Esophagus (tissue), 2 donors: ENCODE data around the gene THAP11. TPM values are rescaled to one million over a fixed set of nuclear protein-coding genes. Genes with fewer than 3 reads are reported as not detected.

Experiments used
- H3K27ac ChIP-seq, 2 donors: one replicate each; pipeline ENCODE4 v1.5.1; 2013; ENCODE audit warnings: low read depth in 2 of 2, mild to moderate bottlenecking in 2 of 2, inconsistent platforms in 1 of 2, low read length in 1 of 2, moderate library complexity in 1 of 2
- H3K27me3 ChIP-seq, 2 donors: one replicate each; pipeline ENCODE4 v1.6.1; 2013; ENCODE audit warnings: low read length in 2 of 2, control low read depth in 1 of 2, mild to moderate bottlenecking in 1 of 2; ENCODE audit not compliant: insufficient read depth in 2 of 2, control insufficient read depth in 1 of 2
- H3K36me3 ChIP-seq, 2 donors: one replicate each; pipeline ENCODE4 v1.6.1; 2013; ENCODE audit warnings: low read length in 1 of 2; ENCODE audit not compliant: control insufficient read depth in 2 of 2, insufficient read depth in 2 of 2
- H3K4me1 ChIP-seq, 2 donors: one replicate each; pipeline ENCODE4 v1.6.1; 2013; ENCODE audit warnings: low read length in 1 of 2; ENCODE audit not compliant: control insufficient read depth in 2 of 2, insufficient read depth in 2 of 2
- H3K4me3 ChIP-seq, 2 donors: one replicate each; pipeline ENCODE4 v1.5.1; 2013; ENCODE audit warnings: low read length in 2 of 2, mild to moderate bottlenecking in 2 of 2, low read depth in 1 of 2, moderate library complexity in 1 of 2
- H3K9me3 ChIP-seq, 2 donors: one replicate each; pipeline ENCODE4 v1.6.1; 2013; ENCODE audit warnings: mild to moderate bottlenecking in 2 of 2, low read depth in 1 of 2, low read length in 1 of 2, moderate library complexity in 1 of 2; ENCODE audit not compliant: control insufficient read depth in 2 of 2, insufficient read depth in 1 of 2
- WGBS, 2 donors: extraction: QIAGEN DNeasy Blood & Tissue Kit; methylation state at CpG; one replicate each; pipeline ENCODE4 v1.1.7; 2013; 5-methylcytosine and 5-hydroxymethylcytosine counted together
- polyA plus RNA-seq, 2 donors: library from polyadenylated mRNA; stranded (reverse); fragments of 200-250 nt; gene quantifications; one replicate each; pipeline ENCODE4 v1.2.3, GENCODE V29; 2013
- donor health status: healthy with polysubstance abuse.
- donor health status: Bipolar disorder and iron deficiency.

Gene THAP11
- 10 to 100 TPM in 1 of 2 donors, 1 to 10 TPM in 1; 6.8 to 17.9 TPM for polyA plus RNA-seq

DNA sequence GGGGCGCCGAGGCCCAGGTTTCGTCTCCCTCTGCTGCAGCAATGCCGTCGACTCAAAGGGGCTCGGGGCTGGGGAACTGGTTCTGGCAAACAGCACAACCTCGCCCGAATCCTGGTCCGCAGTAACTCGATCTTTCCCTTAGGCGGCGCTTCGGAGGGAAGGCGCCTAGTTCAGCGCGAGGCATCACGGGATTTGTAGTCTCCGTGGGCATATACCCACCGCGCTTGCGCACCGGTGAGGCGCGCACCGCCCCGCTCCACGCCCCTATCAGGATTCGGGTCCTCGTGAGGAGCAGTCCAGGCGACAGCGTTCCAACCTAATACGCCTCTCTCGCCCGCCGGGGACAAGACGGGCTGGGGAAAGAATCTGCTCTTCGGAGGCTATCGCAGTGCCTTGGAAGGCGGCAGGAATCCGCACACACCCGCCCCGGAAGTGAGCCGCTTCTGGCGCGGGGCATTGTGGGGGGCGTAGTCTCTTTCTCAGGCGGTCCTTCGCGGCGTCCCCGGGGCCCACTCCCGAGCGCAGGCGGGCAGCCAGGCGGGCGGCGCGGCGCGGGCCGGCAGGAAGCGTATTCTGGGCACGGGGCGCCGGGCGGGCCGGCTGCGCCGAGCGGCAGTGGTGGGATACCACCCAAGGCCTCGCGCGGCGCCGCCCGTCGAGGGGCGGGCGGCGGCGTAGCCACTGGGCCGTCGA lies at the start of gene THAP11:
Gene THAP11 (plus strand): TSS at position 505 of the 693 bp plus-strand sequence. CDS start 235 bp downstream, outside the sequence.
- no peaks in the 10 kb centered on the region for H3K36me3 ChIP-seq
- H3K27me3 ChIP-seq, result no peaks in the 10 kb centered on the region
- H3K4me1 ChIP-seq, result peaks cover 3 to 24% of the 10 kb centered on the region in 2 donors
- WGBS, 2 donors, result 1% methylated on average over 72 to 83 of the region's 83 CpGs
- H3K9me3 ChIP-seq, result no peaks in the 10 kb centered on the region
- peak within 1 kb of the TSS; percentile 78 to 90 for H3K4me3 ChIP-seq
- H3K27ac ChIP-seq, result peak within 1 kb of the TSS; percentile 100

DNA sequence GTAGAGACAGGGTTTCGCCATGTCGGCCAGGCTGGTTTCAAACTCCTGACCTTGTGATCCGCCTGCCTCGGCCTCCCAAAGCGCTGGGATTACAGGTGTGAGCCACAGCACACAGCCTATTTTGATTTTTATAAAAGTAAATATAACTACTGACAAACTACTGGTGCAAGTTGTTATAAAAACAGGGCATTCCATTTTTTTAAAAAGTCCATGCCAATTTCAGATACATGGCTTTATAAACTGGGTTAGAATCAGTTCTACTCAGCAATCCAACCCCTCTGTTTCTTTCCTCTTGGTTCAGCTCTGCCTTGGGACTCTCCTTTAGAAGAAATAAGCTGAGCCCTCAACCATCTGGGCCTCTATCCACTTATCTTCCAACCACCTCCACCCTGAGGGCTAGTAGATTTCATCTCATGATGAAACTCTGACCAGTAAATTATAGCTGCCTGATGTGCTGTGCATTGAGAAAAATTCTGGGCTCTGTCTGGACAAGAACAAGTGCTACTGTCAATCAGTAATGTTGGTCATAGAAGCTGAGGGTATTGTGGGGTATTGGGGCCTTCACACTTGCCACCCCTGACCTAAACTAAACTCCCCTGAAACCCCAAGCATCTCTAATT lies 45.9 kb upstream of the THAP11 start:
- 96 to 100% methylated on average over 5 of the region's 5 CpGs for WGBS, 2 donors
- Histone ChIP-seq H3K27me3 (no peaks in the 10 kb centered on the region), H3K36me3 (peaks cover 0 to 8% of the 10 kb centered on the region in 2 donors), H3K4me3 (no peak overlapping the region), H3K4me1 (peaks cover 0 to 2% of the 10 kb centered on the region in 2 donors), H3K9me3 (no peaks in the 10 kb centered on the region), H3K27ac (no peak overlapping the region)

- H3K4me1 ChIP-seq, result peaks cover 3 to 4% of the 10 kb centered on the region in 2 donors
These were observed 41.7 kb upstream of the THAP11 start for GRCh38 chr16:67800338-67800926.

GRCh38 chr16:67801241-67801640 lies 40.9 kb upstream of the THAP11 start:
- Histone ChIP-seq H3K27me3 (no peaks in the 10 kb centered on the region), H3K27ac (no peak overlapping the region), H3K36me3 (peaks cover 0 to 12% of the 10 kb centered on the region in 2 donors), H3K4me3 (no peak overlapping the region), H3K9me3 (no peaks in the 10 kb centered on the region), H3K4me1 (peaks cover 5 to 9% of the 10 kb centered on the region in 2 donors)
- WGBS, 2 donors, result 89 to 100% methylated on average over 1 of the region's 1 CpG

More at GRCh38 chr16:67800338-67800926, 41.7 kb upstream of the THAP11 start:
- no peaks in the 10 kb centered on the region for H3K9me3 ChIP-seq
- H3K36me3 ChIP-seq, result peaks cover 0 to 12% of the 10 kb centered on the region in 2 donors
- no peak overlapping the region for H3K4me3 ChIP-seq
- 86 to 91% methylated on average over 7 of the region's 7 CpGs for WGBS, 2 donors
- no peaks in the 10 kb centered on the region for H3K27me3 ChIP-seq
- no peak overlapping the region for H3K27ac ChIP-seq

DNA sequence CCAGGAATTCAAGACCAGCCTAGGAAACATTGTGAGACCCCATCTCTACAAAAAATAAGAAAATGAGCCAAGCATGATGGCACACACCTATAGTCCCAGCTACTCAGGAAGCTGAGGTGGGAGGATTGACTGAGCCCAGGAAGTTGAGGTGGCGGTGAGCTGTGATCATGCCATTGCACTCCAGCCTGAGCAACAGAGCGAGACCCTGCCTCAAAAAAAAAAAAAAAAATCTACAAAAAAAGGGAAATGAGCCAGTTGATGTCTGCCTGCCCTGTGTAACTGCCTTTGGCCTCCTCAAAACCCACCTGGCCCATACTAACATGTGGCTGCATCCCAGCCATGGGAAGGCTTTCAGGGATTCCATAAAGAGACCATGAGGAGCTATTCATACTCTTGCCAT lies 40.2 kb upstream of the THAP11 start:
- no peaks in the 10 kb centered on the region for H3K27me3 ChIP-seq
- H3K4me1 ChIP-seq, result peaks cover 5 to 9% of the 10 kb centered on the region in 2 donors
- WGBS, 2 donors, result 84 to 96% methylated on average over 2 of the region's 2 CpGs
- no peak overlapping the region for H3K27ac ChIP-seq
- H3K36me3 ChIP-seq, result peaks cover 0 to 12% of the 10 kb centered on the region in 2 donors
- H3K9me3 ChIP-seq, result no peaks in the 10 kb centered on the region
- no peak overlapping the region for H3K4me3 ChIP-seq

- 79 to 84% methylated on average over 3 of the region's 3 CpGs for WGBS, 2 donors
- Histone ChIP-seq H3K4me1 (peaks cover 3 to 9% of the 10 kb centered on the region in 2 donors), H3K36me3 (peaks cover 0 to 9% of the 10 kb centered on the region in 2 donors), H3K27me3 (no peaks in the 10 kb centered on the region), H3K9me3 (no peaks in the 10 kb centered on the region), H3K27ac (no peak overlapping the region), H3K4me3 (no peak overlapping the region)
These were observed 38.2 kb upstream of the THAP11 start for GRCh38 chr16:67803894-67804293.

- Histone ChIP-seq H3K27ac (peak overlapping the region in 1 of 2 donors; percentile 75), H3K27me3 (no peaks in the 10 kb centered on the region), H3K9me3 (no peaks in the 10 kb centered on the region), H3K4me3 (peak overlapping the region; percentile 88 to 92), H3K36me3 (peaks cover 0 to 4% of the 10 kb centered on the region in 2 donors), H3K4me1 (peaks cover 3 to 9% of the 10 kb centered on the region in 2 donors)
- 73 to 80% methylated on average over 4 of the region's 4 CpGs for WGBS, 2 donors
These were observed 37.1 kb upstream of the THAP11 start for GRCh38 chr16:67804853-67805542.

DNA sequence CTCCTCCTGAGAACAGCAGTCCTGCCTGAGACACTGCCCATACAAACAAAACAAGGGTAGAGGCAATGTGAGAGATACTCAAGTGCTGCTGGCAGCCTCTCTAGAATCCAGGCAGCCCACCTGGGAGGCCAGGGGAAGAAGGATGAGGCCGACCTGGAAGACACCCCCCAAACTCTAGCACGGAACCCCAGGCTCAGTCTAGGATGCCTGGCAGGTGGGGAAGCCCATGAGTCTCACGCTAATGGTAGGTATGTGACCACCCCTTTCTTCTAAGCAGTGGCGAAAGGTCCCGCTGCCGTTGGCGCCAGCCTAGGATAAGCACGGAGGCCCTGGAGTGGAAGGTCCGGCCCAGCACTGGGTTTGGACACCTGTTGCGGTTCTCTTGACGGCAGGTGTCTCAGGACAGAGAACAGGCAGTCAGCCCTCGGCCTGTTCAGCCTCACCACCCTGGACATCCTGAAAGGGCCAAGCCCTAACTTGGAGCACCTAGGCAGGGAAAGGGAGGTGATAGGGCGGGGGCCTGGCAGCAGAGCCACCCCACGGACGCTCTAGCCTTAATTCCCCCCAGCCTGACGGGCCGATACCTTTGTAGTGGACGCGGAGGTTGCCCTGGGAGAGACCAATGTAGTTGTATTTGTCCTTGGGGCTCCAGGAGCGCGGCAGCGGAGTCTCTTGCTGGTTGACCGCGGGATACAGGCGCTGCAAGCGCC lies 36.2 kb upstream of the THAP11 start:
- Histone ChIP-seq H3K4me3 (peak overlapping the region; percentile 88 to 92), H3K27me3 (no peaks in the 10 kb centered on the region), H3K4me1 (peaks cover 3 to 9% of the 10 kb centered on the region in 2 donors), H3K9me3 (no peaks in the 10 kb centered on the region), H3K36me3 (peaks cover 0 to 4% of the 10 kb centered on the region in 2 donors), H3K27ac (peak overlapping the region; percentile 75 to 81)
- 0 to 1% methylated on average over 26 of the region's 26 CpGs for WGBS, 2 donors
